ENCODE results near the gene GPALPP1. TPM values are rescaled to one million over a fixed set of nuclear protein-coding genes. Genes with fewer than 3 reads are reported as not detected.

The GPALPP1 gene
- total RNA-seq, 2 donors from 2014 or later: 25.8 to 36.4 TPM

DNA sequence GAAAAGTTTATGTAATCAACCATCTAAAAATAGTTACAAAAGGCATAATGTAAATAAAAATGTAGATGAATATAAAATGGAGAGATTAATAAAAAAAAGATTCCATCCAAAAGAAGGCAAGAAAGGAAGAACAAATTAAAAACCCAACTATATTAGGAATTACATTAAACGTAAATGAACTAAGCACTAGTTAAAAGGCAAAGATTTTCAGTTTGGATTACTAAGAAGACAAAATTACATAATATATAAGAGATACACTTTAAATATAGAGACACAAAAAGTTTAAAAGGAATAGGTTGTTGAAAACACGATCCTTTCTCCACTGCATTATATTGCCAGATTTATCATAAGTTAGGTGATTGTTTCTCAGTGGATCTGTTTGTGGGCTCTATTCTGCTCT is 27.3 kb upstream of the GPALPP1 start:
- Histone ChIP-seq H3K36me3 (ENCODE audit: control insufficient read depth, insufficient read depth, low read length) (peaks cover 74% of the 10 kb centered on the region), H3K4me3 (ENCODE audit: low read length) (peak overlapping the region; percentile 56), H3K9ac (ENCODE audit: extremely low read depth, low read length, poor library complexity, severe bottlenecking) (no peak overlapping the region), H3K27me3 (ENCODE audit: control insufficient read depth, insufficient read depth, low read length, poor library complexity, severe bottlenecking) (no peaks in the 10 kb centered on the region), H3K9me3 (ENCODE audit: control insufficient read depth, low read length) (peaks cover 43% of the 10 kb centered on the region), H3K27ac (ENCODE audit: low read depth, low read length) (no peak overlapping the region), H3K4me1 (ENCODE audit: control insufficient read depth, insufficient read depth, low read length) (no peaks in the 10 kb centered on the region)
- no peak overlapping the region for H3K27ac Mint-ChIP-seq
- H3K27me3 Mint-ChIP-seq (ENCODE audit: insufficient read depth): no peaks in the 10 kb centered on the region
- no peaks in the 10 kb centered on the region for H3K4me1 Mint-ChIP-seq
- no peak for TF ChIP-seq CTCF (conservative IDR thresholded peaks at IDR 0.05)
- DNase-seq: no peak
- H3K4me3 Mint-ChIP-seq: no peak overlapping the region
- peaks cover 69% of the 10 kb centered on the region for H3K36me3 Mint-ChIP-seq (ENCODE audit: low read depth)
- 100% methylated on average over 1 of the region's 2 CpGs; no CpG with 5 or more reads in 1 of the 2 experiments for WGBS, 2 experiments (ENCODE audit: insufficient coverage in 1 of 2, insufficient read length in 1 of 2)
- peaks cover 39% of the 10 kb centered on the region for H3K9me3 Mint-ChIP-seq

- peaks cover 47% of the 10 kb centered on the region for H3K36me3 Mint-ChIP-seq (ENCODE audit: low read depth)
- no peaks in the 10 kb centered on the region for H3K4me1 ChIP-seq (ENCODE audit: control insufficient read depth, insufficient read depth, low read length)
- H3K4me3 Mint-ChIP-seq: no peak overlapping the region
- H3K4me1 Mint-ChIP-seq: no peaks in the 10 kb centered on the region
- no peak overlapping the region for H3K27ac ChIP-seq (ENCODE audit: low read depth, low read length)
- H3K9me3 Mint-ChIP-seq: peaks cover 24% of the 10 kb centered on the region
- no peaks in the 10 kb centered on the region for H3K27me3 Mint-ChIP-seq (ENCODE audit: insufficient read depth)
- no peak overlapping the region for H3K9ac ChIP-seq (ENCODE audit: extremely low read depth, low read length, poor library complexity, severe bottlenecking)
- DNase-seq: no peak
- TF ChIP-seq CTCF (conservative IDR thresholded peaks at IDR 0.05): peak; percentile 21
- H3K9me3 ChIP-seq (ENCODE audit: control insufficient read depth, low read length): peaks cover 21% of the 10 kb centered on the region
- peaks cover 56% of the 10 kb centered on the region for H3K36me3 ChIP-seq (ENCODE audit: control insufficient read depth, insufficient read depth, low read length)
- WGBS, 2 experiments (ENCODE audit: insufficient coverage in 1 of 2, insufficient read length in 1 of 2): 95 to 100% methylated on average over 2 to 3 of the region's 3 CpGs
- no peak overlapping the region for H3K27ac Mint-ChIP-seq
- H3K27me3 ChIP-seq (ENCODE audit: control insufficient read depth, insufficient read depth, low read length, poor library complexity, severe bottlenecking): no peaks in the 10 kb centered on the region
- no peak overlapping the region for H3K4me3 ChIP-seq (ENCODE audit: low read length)
Observed at GRCh38 chr13:44967704-44968433, 21.5 kb upstream of the GPALPP1 start.

DNA sequence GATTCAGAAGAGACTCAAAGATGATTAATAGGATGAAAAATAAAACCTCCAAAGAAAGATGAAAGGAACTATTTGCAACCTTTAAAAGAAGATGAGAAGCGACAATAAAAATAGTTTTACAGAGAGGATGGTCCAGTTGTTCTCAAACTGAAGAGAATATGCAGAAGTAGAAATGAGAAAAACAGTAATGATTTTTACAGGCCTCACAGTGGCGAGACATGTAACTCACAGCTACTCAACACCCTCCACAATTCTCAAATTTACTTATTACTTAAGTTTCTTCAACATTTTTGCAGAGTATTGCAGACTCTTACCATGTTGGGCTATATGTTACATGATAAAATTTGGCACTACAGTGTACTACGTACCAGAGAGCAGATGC is 20.9 kb upstream of the GPALPP1 start:
- Histone ChIP-seq H3K27me3 (ENCODE audit: control insufficient read depth, insufficient read depth, low read length, poor library complexity, severe bottlenecking) (no peaks in the 10 kb centered on the region), H3K36me3 (ENCODE audit: control insufficient read depth, insufficient read depth, low read length) (peaks cover 53% of the 10 kb centered on the region), H3K27ac (ENCODE audit: low read depth, low read length) (no peak overlapping the region), H3K9ac (ENCODE audit: extremely low read depth, low read length, poor library complexity, severe bottlenecking) (no peak overlapping the region), H3K9me3 (ENCODE audit: control insufficient read depth, low read length) (peaks cover 15% of the 10 kb centered on the region), H3K4me3 (ENCODE audit: low read length) (no peak overlapping the region), H3K4me1 (ENCODE audit: control insufficient read depth, insufficient read depth, low read length) (no peaks in the 10 kb centered on the region)
- no peak overlapping the region for H3K27ac Mint-ChIP-seq
- H3K4me3 Mint-ChIP-seq: no peak overlapping the region
- H3K36me3 Mint-ChIP-seq (ENCODE audit: low read depth): peaks cover 42% of the 10 kb centered on the region
- H3K27me3 Mint-ChIP-seq (ENCODE audit: insufficient read depth): no peaks in the 10 kb centered on the region
- H3K9me3 Mint-ChIP-seq: peaks cover 19% of the 10 kb centered on the region
- DNase-seq: no peak
- no peaks in the 10 kb centered on the region for H3K4me1 Mint-ChIP-seq
- TF ChIP-seq CTCF (conservative IDR thresholded peaks at IDR 0.05): no peak
- 89 to 91% methylated on average over 2 to 3 of the region's 3 CpGs for WGBS, 2 experiments (ENCODE audit: insufficient coverage in 1 of 2, insufficient read length in 1 of 2)

All from endodermal cell (in vitro differentiated cells).